GM18873 (cell line): ENCODE data around the gene MBLAC1.

Experiments
- ATAC-seq: cut with Tn5 transposase; IDR thresholded peaks from one replicate; pipeline ENCODE4 v1.9.1; 2021; ENCODE audit warnings: mild to moderate bottlenecking, moderate library complexity, moderate number of reproducible peaks; ENCODE audit not compliant: unreplicated experiment, low FRiP score

The MBLAC1 gene

DNA sequence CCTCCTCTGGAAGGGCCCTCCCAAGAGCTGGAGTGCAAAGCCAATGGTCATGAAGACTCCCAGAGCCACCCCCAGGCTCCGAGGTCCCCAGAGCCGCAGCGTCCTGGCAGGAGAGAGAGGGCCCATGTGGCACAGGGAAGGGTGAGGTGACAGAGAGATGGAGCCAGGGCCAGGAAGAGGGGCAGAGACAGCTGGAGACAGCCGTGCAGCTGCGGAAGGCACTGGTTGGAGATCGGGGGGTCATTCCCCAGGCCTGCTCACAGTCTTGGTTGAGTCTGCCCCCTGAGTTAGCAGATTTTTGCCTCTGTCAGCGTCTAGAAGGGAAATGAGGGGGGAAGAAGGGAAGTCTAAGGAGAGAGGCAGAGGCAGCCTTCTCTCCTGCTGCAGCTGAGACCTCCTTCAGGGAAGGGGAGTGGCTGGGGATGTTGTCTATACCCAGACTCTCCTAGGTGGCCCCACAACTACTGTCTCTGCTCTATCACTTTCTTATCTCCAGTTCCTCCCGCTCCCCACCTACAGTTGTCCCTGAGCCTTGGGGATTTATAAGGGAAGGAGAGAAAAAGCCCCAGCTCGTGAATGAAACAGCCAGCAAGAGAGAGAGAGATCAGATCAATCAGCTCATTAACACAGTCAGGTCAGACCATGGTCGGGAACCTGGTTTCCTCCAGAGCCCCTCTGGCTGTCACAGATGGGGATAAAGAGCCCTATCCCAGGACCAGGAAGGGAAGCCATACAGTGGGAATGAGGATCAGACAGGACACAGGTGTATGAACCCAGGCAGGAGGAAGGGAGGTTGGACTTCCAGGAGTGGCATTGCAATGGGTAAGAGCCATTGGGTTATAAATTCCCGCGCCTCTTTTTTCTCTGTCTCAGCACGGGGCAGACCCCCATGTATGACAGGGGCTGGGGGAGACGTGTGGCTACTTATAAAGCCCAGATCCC is 40.5 kb downstream of the MBLAC1 start:
- ATAC-seq, result no peak

DNA sequence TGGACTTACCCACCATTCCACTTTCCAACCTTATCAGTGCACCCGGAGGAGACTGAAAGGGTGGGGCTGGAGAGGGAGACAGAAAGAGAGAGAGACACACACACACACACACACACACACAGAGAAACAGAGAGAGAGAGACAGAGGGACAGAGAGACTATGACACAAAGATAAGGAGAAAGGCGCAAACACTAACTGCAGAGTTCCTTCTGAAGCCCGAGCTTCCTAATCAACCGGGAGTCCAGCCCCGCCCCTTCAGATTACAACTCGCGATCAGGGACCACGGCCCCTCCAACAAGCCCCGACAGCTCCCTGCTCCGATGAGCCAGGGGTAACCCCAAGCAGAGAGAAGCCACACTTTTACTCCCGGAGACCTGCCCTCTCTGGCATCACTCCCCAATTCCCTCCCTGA is 41.2 kb downstream of the MBLAC1 start:
- ATAC-seq, result no peak

DNA sequence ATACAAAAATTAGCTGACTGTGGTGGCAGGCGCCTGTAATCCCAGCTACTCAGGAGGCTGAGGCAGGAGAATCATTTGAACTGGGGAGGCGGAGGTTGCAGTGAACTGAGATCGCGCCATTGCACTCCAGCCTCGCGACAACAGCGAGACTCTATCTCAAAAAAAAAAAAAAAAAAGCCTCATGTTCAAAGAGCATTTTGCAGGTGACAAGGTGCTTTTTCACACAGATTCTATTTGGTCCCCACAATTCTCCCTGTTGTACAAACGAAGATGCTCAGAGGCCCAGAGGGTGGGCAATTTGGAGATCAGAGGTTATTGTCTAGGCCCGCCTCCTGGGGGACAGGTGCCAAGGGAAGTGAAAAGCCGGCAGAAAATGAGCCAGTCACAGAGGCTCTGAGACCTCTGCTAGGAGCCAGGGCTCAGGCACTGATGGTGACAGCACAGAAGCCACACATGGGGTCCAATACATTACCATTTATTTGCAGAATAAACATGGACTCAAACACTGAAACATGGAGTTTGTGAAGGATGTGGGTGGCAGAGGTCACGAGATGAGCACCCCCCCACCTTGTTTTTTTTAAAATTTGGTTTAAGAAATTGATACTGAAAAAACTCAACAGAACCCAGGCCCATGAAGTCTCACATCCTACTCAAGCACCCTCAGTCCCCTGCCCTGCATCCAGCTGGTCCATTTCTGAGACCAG is 42.5 kb downstream of the MBLAC1 start:
- ATAC-seq, result no peak

DNA sequence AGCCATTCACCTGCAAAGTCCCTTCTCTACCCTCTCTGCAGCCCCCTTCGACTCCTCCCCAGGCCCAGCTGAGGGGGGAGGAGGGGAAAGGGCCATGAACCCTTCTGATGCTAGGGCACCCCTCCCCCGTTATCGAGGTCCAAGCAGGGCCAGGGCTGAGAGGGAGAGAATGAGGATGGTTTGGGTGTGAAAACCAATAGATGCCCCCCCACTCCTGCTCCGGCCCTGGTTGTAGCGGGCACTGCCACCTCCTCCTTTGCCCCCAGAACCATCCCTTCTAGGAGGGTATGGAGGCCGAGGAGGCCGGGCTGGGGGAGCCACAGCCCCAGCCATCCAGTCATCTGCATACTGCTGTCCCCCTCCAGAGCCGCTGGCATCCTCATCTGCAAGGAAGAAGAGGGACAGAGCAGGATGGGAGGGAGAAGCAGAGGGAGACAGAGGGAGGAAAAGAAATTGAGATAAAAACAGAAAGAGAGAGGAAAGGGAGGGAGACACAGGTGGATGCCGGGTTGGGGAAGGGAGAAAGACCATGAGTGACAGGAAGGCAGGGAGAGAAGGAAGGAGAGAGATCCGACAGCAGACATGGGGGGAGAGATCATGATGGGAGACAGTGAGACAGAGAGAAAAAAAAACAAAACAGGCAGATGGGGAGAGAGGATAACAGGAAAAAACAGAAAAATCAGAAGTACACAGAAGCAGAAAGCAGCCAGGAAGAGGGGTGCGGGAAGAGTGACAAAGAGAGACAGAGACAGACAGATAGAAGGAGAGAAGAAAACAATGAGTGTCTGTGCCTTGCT is 43.5 kb downstream of the MBLAC1 start:
- no peak for ATAC-seq

DNA sequence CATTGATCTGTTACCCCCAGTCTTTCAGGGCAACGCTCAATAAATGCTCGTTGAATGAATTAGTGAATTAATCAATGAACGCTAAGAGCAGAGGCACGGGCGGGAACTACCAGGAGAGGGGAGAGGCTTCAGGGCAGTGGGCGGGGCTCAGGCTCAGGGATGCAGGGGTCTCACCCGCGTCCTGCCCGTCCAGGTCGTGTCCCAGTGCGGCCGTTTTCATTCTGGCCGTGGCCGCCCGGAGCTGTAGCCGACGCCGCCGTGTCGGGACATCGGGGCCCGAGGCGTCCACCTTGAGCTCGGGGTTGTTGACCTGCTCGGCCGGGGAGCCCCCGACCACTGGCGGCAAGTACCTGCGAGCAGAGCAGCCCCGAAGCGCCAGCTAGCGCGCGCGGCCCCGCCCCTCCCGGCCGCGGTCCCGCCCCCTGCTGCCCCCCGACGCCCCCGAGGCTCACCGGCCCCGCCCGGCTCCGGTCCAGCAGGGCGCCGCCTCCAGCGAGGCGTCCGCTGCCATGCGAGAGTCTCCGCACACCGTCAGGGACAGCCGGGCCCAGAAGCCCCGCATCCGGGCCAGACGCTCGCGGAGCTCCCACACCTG is 44.4 kb downstream of the MBLAC1 start:
- no peak for ATAC-seq

DNA sequence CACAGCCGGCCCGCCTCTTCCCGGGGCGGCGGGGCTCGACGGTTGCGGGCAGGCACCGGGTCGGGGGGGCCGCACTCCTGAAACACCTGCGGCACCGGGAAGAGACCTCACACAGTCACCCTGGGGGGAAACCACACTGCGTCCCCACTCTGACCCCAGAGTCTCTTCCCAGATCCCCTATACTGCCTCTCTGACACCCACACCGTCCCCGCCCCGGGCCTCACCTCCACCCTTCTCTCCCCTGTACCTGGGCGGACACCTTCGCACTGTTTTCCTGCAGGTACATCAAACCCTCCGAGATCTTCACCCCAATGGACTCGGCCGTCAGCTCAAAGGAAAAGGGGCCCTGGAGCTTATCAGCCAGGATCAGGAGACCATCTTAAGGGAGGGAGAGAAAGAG is 45.1 kb downstream of the MBLAC1 start:
- ATAC-seq, result no peak

DNA sequence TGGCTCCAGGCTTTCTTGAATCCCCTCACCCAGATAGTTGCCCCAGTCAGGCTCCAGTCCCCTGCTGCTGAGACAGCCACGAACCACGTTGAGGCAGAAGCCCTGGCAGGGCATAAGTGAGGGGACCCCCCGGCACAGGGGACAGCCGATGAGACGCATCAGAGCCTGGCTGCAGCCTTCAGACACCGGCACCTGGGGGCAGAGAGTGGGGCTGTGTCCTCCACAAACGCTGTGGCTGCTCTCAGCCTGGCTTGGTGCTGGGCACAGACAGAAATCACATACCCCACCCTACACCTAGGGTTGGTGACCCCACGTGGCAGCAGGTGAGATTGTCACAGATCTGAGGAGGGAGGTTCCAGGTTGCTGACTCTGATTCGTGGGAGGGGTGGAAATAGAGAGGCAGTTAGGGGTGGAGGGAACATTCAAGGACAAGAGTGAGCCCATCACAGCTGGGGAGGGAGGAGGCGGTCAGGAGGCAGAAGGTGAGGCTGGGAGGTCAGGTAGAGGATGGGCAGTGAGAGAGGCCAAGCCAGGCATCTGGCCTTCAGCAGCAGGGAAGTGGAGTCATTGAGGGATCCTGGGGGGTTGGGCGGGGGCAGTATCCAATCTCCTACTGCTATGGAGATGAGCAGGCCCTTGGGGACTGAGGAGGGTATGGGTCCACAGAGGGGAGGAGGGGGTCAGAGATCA is 47.2 kb downstream of the MBLAC1 start:
- ATAC-seq, result no peak

DNA sequence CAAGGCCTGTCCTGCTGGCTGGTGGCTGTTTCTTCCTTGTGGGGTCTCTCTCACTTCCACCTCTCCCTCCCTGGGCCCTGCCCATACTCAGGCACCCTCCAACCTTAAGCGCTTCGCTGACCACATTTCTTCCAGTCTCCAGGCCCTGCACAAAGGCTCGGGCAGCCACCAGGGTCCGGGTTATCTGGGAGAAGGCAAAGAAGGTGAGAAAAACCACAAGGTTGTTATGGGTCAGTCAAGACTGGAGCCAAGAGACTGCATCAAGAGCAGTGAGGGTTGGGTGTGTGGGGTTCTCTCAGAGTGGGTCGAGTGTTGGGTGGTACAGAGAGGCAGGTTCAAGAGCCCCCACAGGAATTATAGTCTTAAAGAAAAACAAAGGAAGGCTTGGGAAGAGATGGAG is 47.8 kb downstream of the MBLAC1 start:
- no peak for ATAC-seq

DNA sequence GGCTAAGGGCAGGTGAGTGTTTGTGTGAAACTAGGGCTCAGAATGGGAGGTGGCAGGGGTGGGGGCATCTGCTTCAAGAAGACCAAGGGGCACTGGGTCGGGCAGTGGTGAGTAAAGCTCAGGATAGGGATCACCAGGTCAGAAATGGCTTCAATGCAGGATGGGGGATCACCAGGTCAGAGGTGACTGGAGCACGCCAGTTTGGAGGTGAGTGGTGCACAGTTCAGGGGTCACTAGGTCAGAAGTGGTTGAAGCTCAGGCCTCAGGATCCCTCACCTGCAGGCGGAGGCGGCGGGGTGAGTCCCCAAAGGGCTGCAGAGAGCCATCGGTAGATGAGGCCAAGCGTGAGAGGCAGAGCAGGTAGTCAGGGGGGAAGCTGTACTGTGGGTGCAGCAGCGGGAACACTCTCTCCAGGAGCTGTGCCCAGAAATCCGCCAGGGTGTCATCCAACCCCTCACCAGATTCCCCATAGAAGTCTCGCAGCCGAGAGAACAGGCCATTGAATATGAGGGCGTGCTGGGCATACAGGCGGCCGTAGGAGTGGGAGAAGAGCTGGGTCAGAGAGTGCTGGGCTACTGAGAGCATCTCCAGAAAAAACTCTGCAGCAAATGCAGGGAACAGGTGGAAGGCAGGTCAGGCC is 48.6 kb downstream of the MBLAC1 start:
- ATAC-seq, result no peak

DNA sequence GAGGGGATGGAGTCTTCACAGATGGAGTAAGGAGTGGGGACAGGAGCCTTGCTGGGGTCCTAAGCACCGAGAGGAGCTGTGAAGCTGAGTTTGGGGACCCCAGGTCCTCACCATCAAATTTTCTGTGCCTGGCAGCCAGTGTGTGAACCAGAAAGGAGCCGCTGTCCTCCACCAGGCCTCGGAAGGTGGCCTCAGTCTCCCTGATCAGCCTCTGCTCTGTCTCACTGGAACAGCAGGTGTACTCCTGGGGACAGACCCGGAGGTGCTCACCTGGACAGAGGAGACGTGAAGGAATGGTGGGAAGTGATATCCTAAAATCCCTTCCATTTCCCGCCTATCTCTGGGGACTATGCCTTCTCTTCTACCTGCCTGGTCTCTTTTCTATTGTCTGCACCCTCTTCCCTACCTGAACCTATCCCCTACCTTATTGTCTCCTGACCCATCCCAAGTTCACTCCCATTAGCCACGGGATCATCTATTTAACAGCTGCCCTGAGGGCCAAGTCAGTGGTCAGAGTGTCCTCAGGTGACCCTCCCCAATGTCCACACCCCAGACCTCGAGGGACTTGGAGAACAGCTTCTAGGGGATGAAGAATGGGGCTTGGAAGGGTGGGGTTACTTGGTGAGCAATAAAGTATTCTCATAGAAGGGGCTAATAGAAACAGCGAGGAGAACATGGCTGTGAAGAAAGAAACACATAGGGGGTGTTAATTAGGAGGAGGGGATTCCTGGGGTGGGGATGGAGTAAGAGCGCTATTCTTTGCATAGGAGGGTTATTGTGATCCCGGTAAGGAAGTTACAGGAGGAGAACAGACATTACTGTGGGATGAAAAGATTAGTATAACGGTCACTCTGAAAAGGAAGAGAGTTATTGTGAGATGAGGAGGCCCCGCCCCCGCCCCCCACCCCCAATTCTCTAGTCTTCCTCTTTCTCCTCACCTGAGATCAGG is 49.6 kb downstream of the MBLAC1 start:
- no peak for ATAC-seq

DNA sequence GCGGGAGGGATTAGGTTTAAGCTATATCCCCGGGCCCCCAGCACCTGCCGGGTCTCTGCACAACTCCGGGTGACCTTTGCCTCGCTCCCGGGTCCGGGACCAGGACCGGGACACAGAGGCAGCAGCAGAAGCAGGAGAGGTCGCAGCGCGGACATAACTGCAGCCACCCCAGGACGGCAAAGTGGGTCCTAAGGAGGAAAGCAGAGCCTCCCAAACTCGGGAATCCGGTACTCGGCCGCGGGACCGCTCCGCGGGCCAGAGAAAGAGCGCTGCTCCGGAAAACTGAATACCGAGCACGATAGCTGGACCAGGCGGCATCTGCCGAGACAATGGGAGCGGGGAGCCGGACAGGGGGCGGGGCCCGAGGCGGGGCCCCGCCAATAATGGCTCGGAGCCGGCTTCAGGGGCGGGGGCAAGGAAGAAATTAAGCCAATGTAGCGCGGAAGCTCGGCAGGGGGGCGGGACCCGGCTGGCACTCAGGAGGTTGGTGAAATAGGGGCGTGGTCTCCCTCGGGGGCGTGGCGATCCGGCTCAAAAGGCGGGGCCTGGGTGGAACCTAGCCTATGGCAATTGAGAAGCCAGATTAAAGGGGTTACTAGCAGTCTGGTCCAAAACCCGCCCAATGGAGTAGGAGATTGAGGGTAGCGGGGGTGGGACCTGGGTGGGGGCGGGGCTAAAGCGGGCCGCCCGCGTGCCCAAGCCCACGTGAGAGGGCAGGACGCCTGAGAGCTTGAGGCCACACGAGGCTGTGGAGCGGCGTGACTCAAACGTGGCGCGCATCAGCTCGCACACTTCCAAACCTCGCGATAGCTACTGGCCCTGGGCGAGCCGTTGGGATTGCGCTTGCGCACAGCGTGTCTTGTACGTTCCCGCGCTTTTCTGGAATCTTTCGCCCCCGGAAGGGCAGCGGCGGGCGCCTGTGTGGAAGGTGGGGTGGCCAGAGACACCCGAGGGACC is 50.6 kb downstream of the MBLAC1 start, which contains the start of the genes GPC2 and STAG3:
TSS of gene GPC2 (minus strand) at position 337 of the 957 bp plus-strand sequence. CDS start at position 155, 182 bp downstream.
TSS of gene STAG3 (plus strand) at position 874 of the 957 bp plus-strand sequence. CDS start 2,639 bp downstream, outside the sequence.
- ATAC-seq, result peak; percentile 77
